ENCODE data around the gene DNAJC5.

GRCh38 chr20:63952210-63952535 lies 57.2 kb downstream of the DNAJC5 start:
- no peak for TF ChIP-seq CHD2 (IDR thresholded peaks at IDR 0.05; ENCODE audit: low read depth, low read length)
- TF ChIP-seq PATZ1 (CRISPR knock-in tag; IDR thresholded peaks at IDR 0.05; ENCODE audit: borderline replicate concordance) = no peak
- TF ChIP-seq SIN3A (IDR thresholded peaks at IDR 0.05; ENCODE audit: borderline replicate concordance in 2 of 2, control insufficient read depth in 1 of 2, low read depth in 2 of 2, low read length in 2 of 2) = no peak
- no peak for TF ChIP-seq POLR2A (conservative IDR thresholded peaks at IDR 0.05)
- no peak for TF ChIP-seq KLF16 (IDR thresholded peaks at IDR 0.05)
- TF ChIP-seq CTCF (IDR thresholded peaks at IDR 0.05 in 2 of 3, conservative IDR thresholded peaks at IDR 0.05 in 1 of 3; ENCODE audit: insufficient read depth in 2 of 3, low read depth in 1 of 3, low read length in 3 of 3) = no peak
- TF ChIP-seq ZNF311 (CRISPR knock-in tag; IDR thresholded peaks at IDR 0.05) = no peak
- TF ChIP-seq ELF2 (CRISPR knock-in tag; IDR thresholded peaks at IDR 0.05) = no peak
- no peak for TF ChIP-seq ETV6 (IDR thresholded peaks at IDR 0.05; ENCODE audit: borderline replicate concordance in 1 of 2, low read depth in 2 of 2, low read length in 1 of 2)
- TF ChIP-seq ETV6 (CRISPR knock-in tag; IDR thresholded peaks at IDR 0.05; ENCODE audit: borderline replicate concordance) = no peak
- TF ChIP-seq ATF7 (IDR thresholded peaks at IDR 0.05) = no peak
- TF ChIP-seq KLF1 (tag; IDR thresholded peaks at IDR 0.05) = no peak
- TF ChIP-seq POLR2AphosphoS5 (IDR thresholded peaks at IDR 0.05; ENCODE audit: control insufficient read depth, insufficient read depth, low read depth, low read length) = no peak
- TF ChIP-seq POLR2G (IDR thresholded peaks at IDR 0.05; ENCODE audit: low read depth, low read length) = peak; percentile 50
